HPDE6-E6E7 (cell line): Measurements from ENCODE around the gene SLC22A4.

Experiments used
- DNase-seq: peaks from one replicate; pipeline ENCODE4 v3.0.0; 2011; ENCODE audit warnings: missing footprints; ENCODE audit errors: extremely low spot score

The SLC22A4 gene

DNA sequence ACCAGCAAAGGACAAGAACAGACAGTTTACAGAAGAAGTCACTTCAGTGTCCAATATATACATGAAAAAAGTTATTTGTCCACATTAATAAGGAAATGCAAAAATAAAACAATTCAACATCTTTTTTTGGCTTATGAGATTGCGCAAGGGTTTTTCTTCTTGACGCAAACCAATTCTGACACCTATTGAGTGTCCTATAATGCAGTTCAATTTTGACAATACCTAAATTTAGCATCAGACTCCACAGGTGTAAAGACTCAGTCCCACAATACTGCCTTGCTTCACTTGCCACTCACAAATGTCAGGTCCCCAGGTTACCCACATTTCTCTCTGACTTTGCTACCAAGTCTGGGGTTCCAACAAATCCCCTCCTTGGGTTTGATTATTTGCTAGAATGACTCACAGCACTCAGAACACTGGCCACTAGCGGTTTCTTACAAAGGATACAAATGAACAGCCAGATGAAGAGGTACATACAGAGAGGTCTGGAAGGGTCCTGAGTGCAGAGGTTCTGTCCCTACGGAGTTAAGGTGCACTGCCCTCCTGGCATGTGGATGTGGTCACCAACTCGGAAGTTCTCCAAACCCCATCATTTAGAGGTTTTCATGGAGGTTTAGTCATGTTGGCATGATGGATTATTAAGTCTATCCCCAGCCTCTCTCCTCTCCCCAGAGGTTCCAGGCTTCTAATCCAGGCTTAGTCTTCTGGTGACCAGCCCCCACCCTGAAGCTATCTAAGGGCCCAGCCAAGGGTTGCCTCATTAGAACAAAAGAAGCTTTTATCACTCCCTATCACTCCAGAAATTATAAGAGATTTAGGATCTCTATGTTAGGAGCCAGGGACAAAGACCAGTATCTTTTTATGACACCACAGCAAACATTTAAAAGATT, 48.3 kb downstream of the SLC22A4 start:
- DNase-seq = no peak

DNA sequence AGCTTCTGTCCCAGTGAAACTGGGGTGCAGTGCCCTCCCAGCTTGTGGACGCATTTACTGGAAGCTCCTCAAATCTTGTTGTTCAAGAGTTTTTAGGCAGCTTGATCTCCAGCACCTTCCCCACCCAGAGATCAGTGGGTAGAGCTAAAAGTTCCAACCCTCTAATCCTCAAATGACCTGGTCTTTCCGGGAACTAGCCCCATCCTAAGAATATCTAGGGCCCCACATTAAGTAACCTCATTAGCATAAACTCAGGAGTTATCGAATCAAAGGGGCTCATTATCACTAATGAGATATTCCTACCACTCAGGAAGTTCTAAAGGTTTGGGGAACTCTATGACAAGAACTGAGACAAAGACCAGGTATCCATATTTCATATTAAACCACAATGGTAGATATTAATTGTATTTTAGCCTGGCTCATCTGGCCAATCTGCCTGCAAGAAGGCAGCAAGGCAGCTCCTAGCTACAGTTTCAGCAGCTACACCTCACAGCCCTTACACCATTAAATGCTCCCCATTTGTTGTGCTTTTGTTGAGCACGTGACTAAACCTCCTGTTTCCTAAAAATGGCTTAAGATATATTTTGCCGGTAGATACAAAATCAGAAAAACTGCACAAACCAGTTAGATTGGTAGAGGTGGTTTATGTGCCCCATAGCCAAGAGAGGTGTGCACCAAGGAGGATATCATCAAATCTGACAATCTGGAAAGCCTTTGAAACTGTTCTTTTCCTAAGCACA, 50.8 kb downstream of the SLC22A4 start:
- no peak for DNase-seq

DNA sequence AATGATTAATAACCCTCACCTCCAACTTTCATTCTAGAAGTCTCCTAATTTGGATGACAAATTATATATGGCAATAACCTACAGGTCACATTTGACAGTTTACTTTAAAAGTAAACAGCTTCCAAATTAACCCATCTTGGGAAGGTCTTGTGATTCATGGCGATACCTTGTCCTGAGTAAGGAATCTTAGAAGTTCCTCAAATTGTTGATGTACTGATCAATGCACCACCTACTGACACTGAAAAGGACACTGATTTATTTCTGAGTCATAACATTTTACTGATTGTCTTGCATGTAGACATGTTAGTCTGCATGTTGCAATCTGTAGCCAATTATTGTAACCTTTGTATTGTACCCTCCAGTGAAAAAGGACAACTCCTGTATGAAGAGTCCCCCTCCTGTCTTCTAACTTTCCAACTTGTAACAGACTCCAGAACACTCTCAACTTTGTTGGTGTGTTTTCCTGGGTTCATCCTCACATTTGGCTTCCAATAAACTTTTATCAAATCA, 59.3 kb downstream of the SLC22A4 start:
- no peak for DNase-seq

DNA sequence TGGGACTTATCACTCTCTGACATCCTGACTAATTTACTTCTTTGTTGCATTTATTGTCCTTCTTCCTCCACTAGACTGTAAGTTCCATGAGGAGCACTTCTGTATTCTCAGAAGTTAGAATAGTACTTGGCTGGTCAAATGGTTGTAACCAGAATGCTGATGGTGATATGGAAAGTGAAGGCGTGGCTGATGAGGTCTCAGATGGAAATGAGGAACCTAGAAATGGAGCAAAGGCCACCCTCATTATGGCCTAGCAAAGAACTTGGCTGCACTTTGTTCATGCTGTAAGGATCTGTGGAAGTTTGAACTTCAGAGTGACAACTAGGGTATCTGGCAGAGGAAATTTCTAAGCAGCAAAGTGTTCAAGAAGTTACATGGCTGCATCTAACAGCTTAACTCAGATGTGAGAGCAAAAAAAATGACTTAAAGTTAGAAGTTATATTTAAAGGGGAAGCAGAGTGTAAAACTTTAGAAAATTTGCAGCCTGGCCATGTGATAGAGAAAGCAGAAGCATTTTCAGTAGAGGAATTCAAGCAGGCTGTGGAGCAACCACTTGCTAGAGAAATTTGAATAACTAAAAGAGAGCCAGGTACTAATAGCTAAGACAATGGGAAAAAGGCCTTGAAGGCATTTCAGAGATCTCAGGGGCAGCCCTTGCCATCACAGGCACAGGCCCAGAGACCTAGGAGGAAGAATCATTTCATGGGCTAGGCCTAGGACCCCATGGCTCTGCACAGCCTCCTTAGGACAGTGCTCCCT, 60.4 kb downstream of the SLC22A4 start:
- DNase-seq = no peak

DNA sequence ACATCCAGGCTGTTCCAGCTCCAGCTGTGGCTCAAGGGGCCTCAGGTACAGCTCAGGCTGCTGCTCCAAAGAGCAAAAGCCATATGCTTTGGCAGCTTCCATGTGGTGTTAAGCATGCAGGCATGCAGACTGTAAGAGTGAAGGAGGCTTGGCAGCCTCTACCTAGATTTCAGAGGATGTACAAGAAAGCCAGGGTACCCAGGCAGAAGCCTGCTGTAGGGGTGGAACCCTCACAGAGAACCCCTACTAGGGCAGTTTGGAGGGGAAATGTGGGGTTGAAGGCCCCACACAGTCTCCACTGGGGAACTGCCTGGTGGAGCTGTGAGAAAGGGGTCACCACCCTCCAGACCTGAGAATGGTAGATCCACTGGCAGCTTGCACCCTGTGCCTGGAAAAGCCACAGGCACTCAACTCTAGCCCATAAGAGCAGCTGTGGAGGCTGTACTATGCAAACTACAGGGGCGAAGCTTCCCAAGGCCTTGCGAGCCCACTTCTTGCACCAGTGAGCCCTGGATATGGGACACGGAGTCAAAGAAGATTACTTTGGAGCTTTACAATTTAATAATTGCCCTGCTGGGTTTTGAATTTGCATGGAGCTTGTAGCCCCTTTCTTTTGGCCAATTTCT, 61.1 kb downstream of the SLC22A4 start:
- no peak for DNase-seq

DNA sequence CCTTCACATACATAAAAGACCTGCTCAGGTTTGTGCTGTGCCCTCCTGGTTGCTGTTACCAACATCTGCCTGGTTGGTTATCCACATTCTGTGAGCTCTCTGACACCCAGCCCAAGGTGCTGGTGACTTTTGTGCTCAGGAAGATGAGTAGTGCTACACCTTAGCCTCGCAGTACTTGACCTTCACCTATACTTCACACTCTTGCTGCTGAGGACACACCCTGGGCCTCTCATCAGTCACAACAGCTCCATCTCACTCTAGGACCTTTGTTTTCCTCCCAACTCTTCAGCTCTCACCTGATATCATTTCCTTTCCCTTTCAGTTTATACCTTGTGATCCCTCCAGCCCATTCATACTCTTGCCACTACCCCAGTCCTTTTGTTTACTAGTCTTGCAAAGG, 64.6 kb downstream of the SLC22A4 start:
- no peak for DNase-seq

DNA sequence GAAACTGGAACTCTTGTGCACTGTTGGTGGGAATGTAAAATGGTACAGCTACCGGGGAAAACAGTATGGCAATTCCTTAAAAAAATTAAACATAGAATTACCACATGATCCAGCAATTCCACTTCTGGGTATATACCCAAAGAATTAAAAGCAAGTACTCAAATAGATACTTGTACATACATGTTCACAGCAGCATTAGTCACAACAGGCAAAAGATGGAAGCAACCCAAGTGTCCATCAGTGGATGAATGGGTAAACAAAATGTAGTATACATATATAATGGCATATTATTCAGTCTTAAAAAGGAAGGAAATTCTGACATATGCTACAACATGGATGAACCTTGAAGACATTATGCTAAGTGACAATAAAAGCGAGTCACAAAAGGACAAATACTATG, 67.9 kb downstream of the SLC22A4 start:
- no peak for DNase-seq

DNA sequence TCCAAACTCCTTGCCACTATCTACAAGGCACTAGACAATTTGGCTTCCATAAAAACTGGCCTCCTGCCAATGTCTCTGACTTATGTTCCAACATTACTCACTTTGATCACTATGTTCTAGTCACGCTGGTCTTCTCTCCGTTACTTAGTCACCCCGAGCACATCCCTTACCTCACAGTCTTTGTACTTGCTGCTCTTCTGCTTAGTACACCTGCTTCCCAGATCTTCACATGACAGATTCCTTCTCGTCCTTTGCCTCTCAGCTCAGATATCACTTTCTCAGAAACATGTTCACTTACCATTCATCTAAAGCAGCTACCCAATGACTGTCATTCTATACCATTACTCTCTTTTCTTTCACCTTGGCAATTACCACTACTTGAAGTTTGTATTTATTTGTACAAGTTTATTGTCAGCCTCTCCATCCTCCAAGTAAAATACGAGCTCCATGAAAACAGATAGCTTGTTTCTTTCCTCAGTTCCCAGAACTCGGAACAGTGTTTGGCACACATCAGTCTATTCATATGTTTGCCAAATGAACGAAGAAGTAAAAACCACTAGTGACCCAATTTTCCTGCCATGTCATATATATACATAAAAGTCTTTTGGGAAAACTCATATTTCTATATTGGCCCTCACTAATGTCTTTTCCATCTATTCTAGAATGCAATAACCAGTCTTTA, 69.4 kb downstream of the SLC22A4 start:
- DNase-seq = peak; percentile 81

DNA sequence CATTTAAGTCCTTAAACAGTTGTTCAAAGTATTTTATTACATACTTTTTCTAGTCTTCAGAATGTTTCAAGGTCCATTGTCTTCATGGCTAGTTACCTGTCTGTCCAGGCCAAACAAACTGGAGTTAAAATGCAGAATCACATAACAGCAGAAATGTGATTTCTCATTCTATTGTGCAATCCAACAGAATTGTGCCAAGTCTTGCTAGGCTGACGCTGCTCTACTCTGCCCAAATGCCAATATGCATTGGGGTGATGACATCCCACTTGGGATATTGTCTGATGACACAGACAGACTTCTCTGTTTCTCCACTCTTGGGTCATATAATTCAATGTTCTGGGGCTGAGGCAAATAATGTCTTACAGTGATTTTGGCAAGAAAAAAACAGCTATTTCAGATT, 70.1 kb downstream of the SLC22A4 start:
- DNase-seq = no peak

DNA sequence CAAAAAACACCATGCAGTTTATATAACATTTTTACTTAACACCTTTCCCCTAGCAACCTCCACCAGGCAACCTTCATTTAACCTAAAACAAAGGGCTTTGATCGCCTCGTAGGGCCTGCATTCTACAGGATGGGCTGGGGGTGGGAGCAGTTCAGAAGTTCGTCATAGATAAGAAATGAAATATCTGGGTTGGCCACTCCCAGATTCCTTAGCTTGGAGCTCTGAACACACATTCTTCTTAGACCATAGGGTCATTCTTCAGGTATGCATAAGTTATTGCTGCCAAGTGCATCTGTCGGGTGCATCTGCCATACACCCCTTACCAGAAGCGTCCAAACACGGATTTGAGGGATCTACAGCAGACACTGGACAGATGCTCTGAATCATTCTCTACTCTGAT, 71.0 kb downstream of the SLC22A4 start:
- DNase-seq = no peak

DNA sequence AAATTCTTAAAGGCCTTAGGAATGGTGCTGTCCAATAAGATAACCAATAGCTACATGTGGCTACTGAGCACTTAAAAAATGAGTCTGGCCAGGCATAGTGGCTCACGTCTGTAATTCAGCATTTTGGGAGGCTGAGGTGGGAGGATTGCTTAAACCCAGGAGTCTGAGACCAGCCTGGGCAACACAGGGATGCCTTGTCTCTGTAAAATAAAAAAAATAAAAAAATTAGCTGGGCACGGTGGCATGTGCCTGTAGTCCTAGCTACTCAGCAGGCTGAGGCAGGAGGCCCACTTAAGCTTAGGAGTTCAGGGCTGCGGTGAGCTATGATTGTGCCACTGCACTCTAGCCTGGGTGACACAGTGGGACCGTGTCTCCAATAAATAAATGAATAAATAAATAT, 74.0 kb downstream of the SLC22A4 start:
- no peak for DNase-seq

DNA sequence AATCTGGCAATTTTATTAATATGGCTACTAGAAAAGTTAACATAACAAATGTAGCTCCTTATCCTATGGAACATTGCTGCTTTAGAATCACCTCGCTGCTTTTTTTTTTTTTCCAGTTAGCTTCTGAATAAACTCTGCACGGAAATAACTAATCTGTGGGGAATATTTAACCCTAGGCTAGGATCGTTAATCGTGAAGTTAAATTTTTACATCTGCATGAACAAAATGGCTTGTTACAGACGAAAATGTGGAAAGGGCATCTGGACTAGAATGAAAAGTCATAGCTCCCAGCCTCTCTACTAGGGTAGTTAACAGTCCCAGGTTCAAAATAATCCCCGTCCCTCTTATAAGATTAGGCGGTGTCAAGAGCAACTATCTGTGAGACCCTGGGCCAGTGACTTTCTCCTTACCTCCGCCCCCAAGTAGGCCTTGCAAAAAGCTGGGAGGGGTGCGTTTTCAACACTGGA, 74.8 kb downstream of the SLC22A4 start:
- DNase-seq = no peak

DNA sequence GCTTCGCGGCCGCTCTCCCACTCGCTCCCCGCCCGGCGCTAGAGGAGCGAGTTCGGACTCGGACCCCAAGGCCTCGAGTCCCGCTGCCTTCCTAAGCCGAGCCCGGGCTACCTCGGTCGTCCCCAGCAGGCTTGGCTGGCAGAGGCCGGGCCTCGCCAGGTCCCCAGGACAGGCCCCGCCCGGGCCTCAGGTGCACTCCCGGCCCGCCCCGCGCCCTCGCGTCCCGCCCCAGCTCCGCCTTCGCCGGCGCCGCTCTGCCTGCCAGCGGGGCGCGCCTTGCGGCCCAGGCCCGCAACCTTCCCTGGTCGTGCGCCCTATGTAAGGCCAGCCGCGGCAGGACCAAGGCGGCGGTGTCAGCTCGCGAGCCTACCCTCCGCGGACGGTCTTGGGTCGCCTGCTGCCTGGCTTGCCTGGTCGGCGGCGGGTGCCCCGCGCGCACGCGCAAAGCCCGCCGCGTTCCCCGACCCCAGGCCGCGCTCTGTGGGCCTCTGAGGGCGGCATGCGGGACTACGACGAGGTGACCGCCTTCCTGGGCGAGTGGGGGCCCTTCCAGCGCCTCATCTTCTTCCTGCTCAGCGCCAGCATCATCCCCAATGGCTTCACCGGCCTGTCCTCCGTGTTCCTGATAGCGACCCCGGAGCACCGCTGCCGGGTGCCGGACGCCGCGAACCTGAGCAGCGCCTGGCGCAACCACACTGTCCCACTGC, 75.4 kb downstream of the SLC22A4 start, which contains the start of gene SLC22A5:
SLC22A5 (plus strand) TSS at position 237 of the 707 bp plus-strand sequence; CDS start at position 500, 263 bp downstream.
- DNase-seq = peak; percentile 64

DNA sequence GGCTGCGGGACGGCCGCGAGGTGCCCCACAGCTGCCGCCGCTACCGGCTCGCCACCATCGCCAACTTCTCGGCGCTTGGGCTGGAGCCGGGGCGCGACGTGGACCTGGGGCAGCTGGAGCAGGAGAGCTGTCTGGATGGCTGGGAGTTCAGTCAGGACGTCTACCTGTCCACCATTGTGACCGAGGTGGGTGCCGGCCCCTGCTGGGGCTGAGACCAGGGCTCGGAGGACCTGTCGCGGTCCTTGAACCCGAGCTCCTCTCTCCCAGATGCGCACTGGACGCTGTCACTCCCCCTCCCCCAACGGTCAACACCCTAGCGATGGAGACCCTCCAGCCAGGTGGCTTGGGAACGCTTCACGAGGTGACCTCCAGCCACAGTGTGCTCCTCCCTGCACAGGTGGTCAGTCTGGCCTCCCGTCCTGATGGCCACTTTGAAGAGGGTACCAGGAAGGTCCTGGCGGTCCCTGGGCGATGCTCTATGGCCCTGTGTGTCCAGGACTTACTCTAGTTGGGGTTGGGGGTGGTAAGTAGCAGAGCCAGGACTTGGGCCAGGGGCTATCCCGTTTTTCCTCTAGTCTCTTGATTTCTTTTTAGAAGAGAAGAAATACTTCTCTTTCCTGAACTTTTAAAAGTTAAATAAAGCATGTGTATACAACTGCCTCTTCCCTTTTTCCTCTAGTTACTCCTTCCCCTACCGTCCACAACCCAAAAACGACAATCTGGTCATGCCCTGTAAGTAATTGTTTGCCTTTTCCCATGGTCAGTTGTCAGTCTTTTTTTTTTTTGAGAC, 76.2 kb downstream of the SLC22A4 start:
- DNase-seq = no peak

DNA sequence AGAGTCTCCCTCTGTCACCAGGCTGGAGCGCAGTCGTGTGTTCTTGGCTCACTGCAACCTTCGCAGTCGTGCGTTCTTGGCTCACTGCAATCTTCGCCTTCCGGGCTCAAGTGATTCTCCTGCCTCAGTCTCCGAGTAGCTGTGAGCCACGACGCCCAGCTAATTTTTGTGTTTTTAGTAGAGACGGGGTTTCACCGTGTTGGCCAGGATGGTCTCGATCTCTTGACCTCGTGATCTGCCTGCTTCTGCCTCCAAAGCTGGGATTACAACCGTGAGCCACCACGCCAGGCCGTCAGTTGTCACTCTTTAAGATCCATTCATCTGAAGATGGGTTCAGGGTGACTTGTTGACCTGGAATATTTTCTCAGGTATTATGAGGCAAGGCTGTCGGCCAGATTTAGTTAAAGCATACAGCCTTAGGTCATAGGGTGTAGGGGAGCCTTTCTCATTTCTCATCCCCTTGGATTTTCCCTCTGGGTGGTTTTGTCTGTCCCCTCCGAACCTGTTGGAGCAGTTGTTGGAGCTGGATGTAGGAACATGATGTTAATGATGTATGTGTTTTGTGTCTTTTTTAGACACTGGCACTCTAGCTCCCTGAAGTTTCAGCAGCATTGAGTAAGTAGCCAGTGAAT, 76.9 kb downstream of the SLC22A4 start:
- DNase-seq = no peak

DNA sequence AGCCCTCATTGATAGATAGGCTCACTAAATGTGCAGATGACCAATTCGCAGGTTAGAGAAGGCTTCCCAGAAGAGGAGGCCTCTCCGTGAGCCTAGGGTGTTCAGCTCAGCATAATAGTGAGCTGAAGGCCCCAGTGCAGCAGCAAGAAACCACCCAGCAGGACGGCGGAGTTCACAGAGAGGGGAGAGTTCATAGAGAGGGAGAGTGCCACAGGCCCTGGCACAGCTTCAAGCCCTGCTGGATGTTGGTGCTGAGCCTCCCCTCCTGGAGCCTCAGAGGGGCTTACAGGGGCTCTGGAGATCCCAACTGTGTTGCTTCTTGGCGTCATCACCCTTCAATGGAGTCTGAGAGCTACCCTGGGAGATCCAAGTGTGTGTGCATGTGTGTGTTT, 77.4 kb downstream of the SLC22A4 start:
- no peak for DNase-seq

DNA sequence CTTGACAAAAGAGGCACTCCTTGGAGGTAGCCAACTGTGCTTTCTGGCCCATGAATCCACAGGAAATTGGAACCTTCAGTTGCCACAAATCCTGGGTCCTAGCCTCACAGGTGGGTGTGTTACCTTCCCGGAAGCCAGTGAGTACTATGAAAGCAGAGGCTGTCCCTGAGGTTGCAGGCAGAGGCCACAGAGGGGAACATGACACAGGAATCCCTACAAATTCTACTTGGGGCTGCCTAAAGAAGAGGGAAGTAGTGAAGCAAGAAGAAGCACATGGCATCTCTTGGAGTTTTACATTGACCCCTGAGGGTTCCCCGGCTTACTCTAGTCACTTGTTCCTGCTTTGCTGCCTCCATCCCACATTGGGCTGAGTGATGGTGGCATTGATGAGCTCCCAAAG, 77.9 kb downstream of the SLC22A4 start:
- no peak for DNase-seq

DNA sequence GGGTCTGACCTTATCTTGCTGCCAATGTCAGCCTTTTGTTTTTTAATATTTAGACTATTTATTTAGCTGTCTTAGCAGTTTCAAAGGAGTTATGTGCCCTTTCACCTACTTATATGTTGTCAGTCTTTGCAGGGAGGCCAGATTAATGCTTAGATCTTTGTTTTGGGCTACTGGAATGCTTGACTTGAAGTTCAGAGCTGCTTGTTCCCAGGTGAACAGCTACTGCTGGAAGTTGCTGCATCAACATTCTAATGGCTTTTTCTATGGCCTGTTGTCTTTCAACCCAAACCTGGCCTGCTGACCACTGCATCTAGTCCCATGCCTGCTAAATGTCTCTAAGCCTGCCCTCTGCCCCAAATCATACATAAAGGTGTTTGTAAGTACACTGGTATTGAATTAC, 78.3 kb downstream of the SLC22A4 start:
- no peak for DNase-seq

DNA sequence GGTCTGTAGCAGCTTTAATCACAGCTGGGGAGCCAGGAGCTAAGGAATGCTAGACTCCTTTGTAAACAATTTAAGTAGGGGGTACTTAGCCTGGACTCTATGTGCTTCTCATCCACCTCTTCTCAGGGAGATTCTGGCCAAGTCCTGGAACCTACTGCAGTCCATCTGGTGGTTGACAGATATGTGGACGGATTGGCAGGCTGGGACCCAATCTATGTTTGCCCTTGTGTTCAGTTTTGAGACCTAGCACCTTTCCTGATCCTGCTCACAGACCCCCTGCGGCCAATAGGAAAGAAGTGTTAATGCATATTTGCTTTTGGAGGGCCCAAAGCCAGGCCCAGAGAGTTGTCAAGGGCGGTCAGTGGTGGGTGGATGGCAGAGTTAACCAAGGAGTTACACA, 81.8 kb downstream of the SLC22A4 start:
- no peak for DNase-seq
